ENCODE results near the gene NUDT14.

- TF ChIP-seq POLR2A (IDR thresholded peaks at IDR 0.05) (no peak), CTCF (IDR thresholded peaks at IDR 0.05) (no peak)
Observed at GRCh38 chr14:105229099-105229655, 48.1 kb upstream of the NUDT14 start.
